Right renal cortex interstitium (tissue), 3 donors: ENCODE results near the gene EID2B. TPM values are rescaled to one million over a fixed set of nuclear protein-coding genes. Genes with fewer than 3 reads are reported as not detected.

Experiments used
- DNase-seq, 3 donors: peaks; one replicate each; pipeline ENCODE4 v3.0.0-alpha.2; 2013; ENCODE audit warnings: low read depth in 3 of 3, low spot score in 2 of 3
- polyA plus RNA-seq, 3 donors: library from polyadenylated mRNA; unstranded; fragments of 120-200 nt; gene quantifications; one replicate each; pipeline ENCODE4 v1.2.1, GENCODE V29; 2013; ENCODE audit not compliant: insufficient read length in 3 of 3

The EID2B gene
- polyA plus RNA-seq, 3 donors: 3.3 to 4.2 (median 4.0) TPM

DNA sequence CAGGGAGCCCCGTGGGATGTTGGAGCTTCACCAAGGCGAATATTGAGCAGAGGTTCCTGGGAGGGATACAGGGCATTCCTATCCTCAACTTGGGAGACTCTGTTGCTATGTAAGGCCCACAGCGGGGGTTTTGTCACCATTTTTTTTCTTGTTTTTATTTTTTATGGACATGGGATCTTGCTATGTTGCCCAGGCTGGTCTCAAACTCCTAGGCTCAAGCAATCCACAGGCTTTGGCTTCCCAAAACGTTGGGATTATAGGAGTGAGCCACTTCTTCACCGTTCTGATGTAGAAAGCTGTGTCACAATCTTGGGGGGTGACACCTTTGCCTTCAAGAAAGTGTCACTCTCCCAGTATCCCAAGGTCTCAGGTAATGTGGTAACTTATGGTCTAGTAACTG is 31.3 kb downstream of the EID2B start:
- DNase-seq: no peak

DNA sequence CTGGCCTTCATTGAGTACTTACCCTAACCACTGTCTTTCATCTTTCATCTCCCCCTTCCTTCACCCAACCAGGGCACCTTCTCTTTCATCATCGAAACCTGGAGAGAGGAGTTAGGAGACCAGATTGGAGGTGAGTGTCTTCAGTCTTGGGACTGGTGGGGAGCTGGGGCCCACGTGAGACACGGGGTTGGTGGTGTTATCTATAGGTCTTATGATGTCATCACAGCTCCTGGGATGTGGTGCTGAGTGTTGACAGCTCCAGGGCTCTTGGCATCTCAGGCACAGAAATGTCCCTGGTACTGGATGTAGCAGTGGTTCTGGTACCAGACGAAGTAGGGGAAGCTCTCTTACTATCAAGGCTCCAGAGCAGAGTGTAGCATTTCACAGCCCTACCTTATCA is 32.1 kb downstream of the EID2B start:
- DNase-seq: no peak

DNA sequence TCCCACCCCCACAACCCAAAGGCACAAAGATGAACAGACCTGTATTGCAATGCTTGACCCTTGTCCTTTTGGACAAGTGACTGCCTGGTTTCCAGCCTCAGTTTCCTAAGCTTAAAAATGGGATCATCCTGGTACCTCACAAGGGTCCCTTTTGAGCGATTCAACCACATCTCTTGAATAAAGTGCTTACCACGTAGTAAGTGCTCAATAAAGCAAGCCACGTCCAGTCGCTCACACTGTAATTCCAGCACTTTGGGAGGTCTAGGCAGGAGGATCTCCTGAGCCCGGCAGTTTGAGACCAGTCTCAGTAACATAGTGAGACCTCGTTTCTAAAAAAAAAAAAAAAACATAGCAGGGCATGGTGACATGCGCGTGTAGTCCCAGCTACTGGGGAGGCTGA is 32.7 kb downstream of the EID2B start:
- DNase-seq: no peak

GRCh38 chr19:39498798-39499642 is 33.6 kb downstream of the EID2B start, which contains the start of gene DLL3:
TSS of gene DLL3 (plus strand) at chr19:39498947. CDS start at chr19:39498975, 28 bp downstream.
- DNase-seq: no peak

DNA sequence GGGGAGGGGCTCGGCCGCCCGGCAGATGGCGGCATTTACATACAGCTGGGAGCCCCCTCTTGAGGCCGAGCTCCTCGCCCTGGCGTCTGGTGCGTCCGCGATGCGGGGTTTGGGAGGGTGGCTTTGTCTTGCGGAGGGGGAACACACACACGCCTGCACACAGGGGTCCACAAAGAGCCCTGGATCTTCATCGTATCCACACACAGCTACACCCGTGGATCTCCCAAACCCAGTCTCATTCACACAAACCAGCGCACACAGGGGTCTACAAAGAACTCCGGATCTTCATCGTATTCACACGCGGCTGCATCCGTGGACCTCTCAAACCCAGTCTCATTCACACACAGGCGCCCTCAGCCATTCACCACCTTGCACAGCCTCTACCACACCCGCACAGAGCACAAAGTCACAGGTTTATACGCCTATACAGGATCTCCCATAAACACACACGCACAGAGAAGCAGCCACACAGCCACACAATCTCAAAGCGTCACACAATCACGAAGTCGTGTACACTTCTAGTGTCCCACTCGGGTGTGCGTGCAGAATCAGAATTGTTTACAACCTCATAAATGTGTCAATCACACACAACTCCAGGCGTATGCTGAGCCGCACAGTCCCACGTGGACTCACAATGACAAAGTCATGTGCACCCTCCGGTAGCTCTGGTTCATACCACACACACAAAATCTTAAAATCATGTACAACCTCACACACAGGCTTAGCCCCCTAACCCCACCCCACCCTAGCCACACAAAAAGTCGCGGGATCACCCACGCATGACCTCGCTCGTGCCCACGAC is 34.5 kb downstream of the EID2B start:
- no peak for DNase-seq

GRCh38 chr19:39497701-39497995 is 35.0 kb downstream of the EID2B start:
- DNase-seq: no peak

DNA sequence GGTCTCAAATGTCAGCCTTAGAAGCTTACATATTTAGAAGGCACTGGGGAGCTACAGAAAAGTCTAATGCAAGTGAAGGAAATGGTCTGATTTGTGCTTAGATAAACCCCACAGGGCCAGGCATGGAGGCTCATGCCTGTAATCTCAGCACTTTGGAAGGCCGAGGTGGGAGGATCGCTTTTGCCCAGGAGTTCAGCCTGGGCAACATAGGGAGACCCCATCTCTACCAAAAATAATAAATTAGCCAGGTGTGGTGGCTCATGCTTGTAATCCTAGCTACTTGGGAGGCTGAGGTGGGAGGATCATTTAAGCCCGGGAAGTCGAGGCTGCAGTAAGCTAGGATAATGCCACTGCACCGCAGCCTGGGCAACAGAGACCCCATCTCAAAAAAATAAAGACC is 36.6 kb downstream of the EID2B start:
- no peak for DNase-seq

- no peak for DNase-seq
Measured at GRCh38 chr19:39494661-39495060, 38.0 kb downstream of the EID2B start.

DNA sequence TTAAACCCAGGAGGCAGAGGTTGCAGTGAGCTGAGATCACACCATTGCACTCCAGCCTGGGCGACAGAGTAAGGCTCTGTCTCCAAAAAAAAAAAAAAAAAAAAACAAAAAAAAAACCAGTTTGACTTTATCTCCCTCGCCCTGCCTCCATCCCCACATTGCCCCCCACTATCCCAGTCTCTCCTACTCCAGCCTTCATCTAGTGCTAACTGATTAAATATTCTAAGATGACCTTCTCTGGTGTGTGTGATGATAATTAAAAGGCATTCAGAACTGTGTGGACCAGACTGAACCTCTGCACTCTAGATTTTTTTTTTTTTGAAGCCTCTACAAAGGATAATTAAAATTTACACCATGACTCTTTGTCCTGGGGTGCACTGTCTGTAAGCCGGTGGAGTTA is 39.9 kb downstream of the EID2B start:
- no peak for DNase-seq

- no peak for DNase-seq
Measured at GRCh38 chr19:39492225-39492624, 40.4 kb downstream of the EID2B start.

DNA sequence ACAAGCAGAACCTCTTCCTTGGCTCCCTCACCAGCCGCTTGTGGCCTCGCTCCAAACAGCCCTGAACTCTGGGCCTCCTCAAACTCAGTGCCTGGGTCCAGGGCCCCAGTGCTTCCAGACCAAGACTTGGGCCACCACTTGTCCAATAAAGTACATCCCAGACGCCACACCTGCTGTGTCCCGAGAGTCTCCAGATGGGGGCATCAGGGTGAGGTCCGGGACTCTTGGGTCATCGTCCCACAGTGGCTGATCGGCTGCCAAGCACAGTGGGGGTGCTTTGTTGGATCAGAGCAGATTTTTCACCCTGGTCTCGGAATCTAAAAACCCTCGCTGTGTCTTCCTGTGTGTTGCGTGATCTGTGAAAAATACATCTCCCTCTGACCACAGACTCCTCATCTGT is 42.9 kb downstream of the EID2B start:
- no peak for DNase-seq

- no peak for DNase-seq
Measured at GRCh38 chr19:39483141-39483540, 49.5 kb downstream of the EID2B start.

DNA sequence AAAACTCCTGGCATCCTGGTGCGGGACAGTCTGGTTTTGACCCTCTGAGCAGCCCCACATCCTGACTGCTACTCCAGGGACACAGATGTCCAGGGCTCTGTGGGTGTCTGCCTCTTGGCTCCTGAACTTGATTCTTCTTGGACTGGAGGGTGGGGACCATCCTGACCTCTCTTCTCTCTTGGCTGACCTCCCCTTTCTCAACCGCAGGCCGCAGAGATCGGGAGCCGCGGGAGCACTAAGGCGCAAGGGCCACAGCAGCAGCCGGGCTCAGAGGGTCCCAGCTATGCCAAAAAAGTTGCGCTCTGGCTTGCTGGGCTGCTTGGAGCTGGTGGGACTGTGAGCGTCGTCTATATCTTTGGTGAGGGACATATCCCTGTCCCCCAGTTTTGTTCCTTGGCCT is 51.0 kb downstream of the EID2B start:
- DNase-seq: no peak

DNA sequence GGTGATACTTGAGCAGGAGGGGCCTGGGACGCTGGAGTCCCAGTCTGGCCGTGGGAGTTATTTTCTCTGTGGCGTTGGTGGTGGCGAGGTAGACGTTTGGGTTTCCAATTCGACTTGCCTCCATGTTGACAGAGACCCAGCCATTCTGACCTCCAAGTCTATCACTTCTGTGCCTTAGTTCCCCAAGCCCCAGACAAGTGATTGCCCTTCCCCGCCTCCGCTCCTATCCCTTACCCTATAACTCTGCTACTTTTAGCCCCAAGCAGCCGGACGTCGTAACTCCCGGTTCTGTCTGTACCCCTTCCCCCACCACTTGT is 51.5 kb downstream of the EID2B start:
- DNase-seq: no peak

Other genes starting within 250 kb of the EID2B start
- not detected for gene IFNL1, start 236.4 kb downstream of the EID2B start, polyA plus RNA-seq
- gene LRFN1, start 212.0 kb downstream of the EID2B start, polyA plus RNA-seq: 1 to 10 TPM in 2 of 3 donors, under 1 TPM in 1; 0.80 to 1.1 (median 1.1) TPM
- gene GMFG, start 196.8 kb downstream of the EID2B start, polyA plus RNA-seq: 10 to 100 TPM; 28.3 to 31.4 (median 28.6) TPM
- 100 to 1,000 TPM in 1 of 3 donors, 10 to 100 TPM in 2; 85.3 to 101 (median 91.6) TPM for gene SAMD4B, start 190.4 kb downstream of the EID2B start, polyA plus RNA-seq
- 10 to 100 TPM; 73.5 to 73.8 (median 73.6) TPM for gene PAF1, start 141.7 kb downstream of the EID2B start, polyA plus RNA-seq
- gene MED29, start 141.5 kb downstream of the EID2B start, polyA plus RNA-seq: 10 to 100 TPM; 38.8 to 41.8 (median 39.4) TPM
- 10 to 100 TPM; 15.4 to 59.7 (median 26.1) TPM for gene ZFP36, start 126.0 kb downstream of the EID2B start, polyA plus RNA-seq
- 10 to 100 TPM; 53.2 to 68.0 (median 59.0) TPM for gene PLEKHG2, start 120.2 kb downstream of the EID2B start, polyA plus RNA-seq
- 1,000 to 10,000 TPM; 1,117 to 1,257 (median 1,239) TPM for gene RPS16, start 96.9 kb downstream of the EID2B start, polyA plus RNA-seq
- gene SUPT5H, start 87.3 kb downstream of the EID2B start, polyA plus RNA-seq: 100 to 1,000 TPM; 127 to 145 (median 141) TPM
- gene TIMM50, start 52.0 kb downstream of the EID2B start, polyA plus RNA-seq: 10 to 100 TPM; 67.3 to 77.8 (median 75.1) TPM
- gene DLL3, start 33.9 kb downstream of the EID2B start, polyA plus RNA-seq: under 1 TPM; 0.29 to 0.61 (median 0.55) TPM
- 1 to 10 TPM; 3.6 to 7.6 (median 3.8) TPM for gene SELENOV, start 17.7 kb downstream of the EID2B start, polyA plus RNA-seq
- gene EID2, start 7.3 kb upstream of the EID2B start, polyA plus RNA-seq: 10 to 100 TPM; 23.2 to 24.3 (median 24.3) TPM
- not detected for gene LGALS13, start 69.7 kb upstream of the EID2B start, polyA plus RNA-seq
- gene LGALS16, start 123.1 kb upstream of the EID2B start, polyA plus RNA-seq: not detected
- gene LGALS14, start 171.6 kb upstream of the EID2B start, polyA plus RNA-seq: not detected
- gene CLC, start 205.2 kb upstream of the EID2B start, polyA plus RNA-seq: 1 to 10 TPM in 2 of 3 donors, under 1 TPM in 1; 0.97 to 5.5 (median 2.3) TPM
- not detected for gene LEUTX, start 246.0 kb upstream of the EID2B start, polyA plus RNA-seq